K562 (cell line): ENCODE measurements around the gene NEK2. TPM values are rescaled to one million over a fixed set of nuclear protein-coding genes. Genes with fewer than 3 reads are reported as not detected.

Experiments used
- CAMTA2 ChIP-seq: fragments of 250-450 bp; sonication (Bioruptor Pico); conservative IDR thresholded peaks from 2 replicates; pipeline ENCODE4 v1.5.1; 2022
- CBFA2T2 ChIP-seq: fragments of 450-650 bp; conservative IDR thresholded peaks from 2 replicates; pipeline ENCODE4 v1.6.1; 2017; ENCODE audit warnings: mild to moderate bottlenecking
- E2F6 ChIP-seq, 2 experiments: IDR thresholded peaks; 2 replicates each; pipeline ENCODE4 v1.6.1; 2011; ENCODE audit warnings: borderline replicate concordance in 1 of 2, control low read depth in 1 of 2, low read depth in 1 of 2, low read length in 1 of 2, mild to moderate bottlenecking in 1 of 2, mixed read lengths in 1 of 2, moderate library complexity in 1 of 2; ENCODE audit not compliant: insufficient read depth in 1 of 2, insufficient read length in 1 of 2, poor library complexity in 1 of 2, severe bottlenecking in 1 of 2; ENCODE audit errors: extremely low read depth in 1 of 2
- ERF ChIP-seq: fragments of 450-650 bp; formaldehyde crosslinking; IDR thresholded peaks from 2 replicates; pipeline ENCODE4 v1.4.0; 2020; ENCODE audit warnings: mild to moderate bottlenecking, mixed read lengths
- FOXA3 ChIP-seq, 2 experiments: fragments of 450-650 bp in 1 of 2; sonication (generic) in 1 of 2; formaldehyde crosslinking; IDR thresholded peaks in 1 of 2; conservative IDR thresholded peaks in 1 of 2; 2 replicates each; pipeline versions ENCODE4 v1.4.0 to v1.8.0; 2020 to 2022; ENCODE audit warnings: mild to moderate bottlenecking in 2 of 2, missing genetic modification reagents in 1 of 2
- HBP1 ChIP-seq: fragments of 450-650 bp; formaldehyde crosslinking; IDR thresholded peaks from 2 replicates; pipeline ENCODE4 v1.4.0; 2022; ENCODE audit warnings: missing genetic modification characterization
- L3MBTL2 ChIP-seq: fragments of 450-650 bp; IDR thresholded peaks from 2 replicates; pipeline ENCODE4 v1.6.1; 2016; ENCODE audit warnings: mild to moderate bottlenecking, moderate library complexity
- NCOA4 ChIP-seq: fragments of 450-650 bp; IDR thresholded peaks from 2 replicates; pipeline ENCODE4 v1.6.1; 2018; ENCODE audit warnings: mild to moderate bottlenecking; ENCODE audit not compliant: partially characterized antibody
- NFIC ChIP-seq: fragments of 450-650 bp; IDR thresholded peaks from 2 replicates; pipeline ENCODE4 v1.6.1; 2017; ENCODE audit warnings: mild to moderate bottlenecking, inconsistent platforms
- POLR2G ChIP-seq: fragments of 200-400 bp; formaldehyde crosslinking; IDR thresholded peaks from 2 replicates; pipeline ENCODE4 v1.6.1; 2017; ENCODE audit warnings: low read depth, mild to moderate bottlenecking, antibody characterized with exemption, low read length, moderate library complexity
- TFAP4 ChIP-seq: sonication (generic); formaldehyde crosslinking; IDR thresholded peaks from 2 replicates; pipeline ENCODE4 v1.8.0; 2022; ENCODE audit warnings: missing genetic modification reagents, mild to moderate bottlenecking, moderate library complexity, borderline replicate concordance
- ZBTB33 ChIP-seq: sonication (generic); formaldehyde crosslinking; IDR thresholded peaks from 2 replicates; pipeline ENCODE4 v1.8.1; 2023; ENCODE audit warnings: mild to moderate bottlenecking, missing genetic modification reagents
- ZNF395 ChIP-seq: fragments of 200-800 bp; sonication (Bioruptor generic); IDR thresholded peaks from 2 replicates; pipeline ENCODE4 v1.6.1; 2017; ENCODE audit warnings: missing genetic modification characterization, missing compliant biosample characterization
- ZNF592 ChIP-seq: fragments of 450-650 bp; IDR thresholded peaks from 2 replicates; pipeline ENCODE4 v1.6.1; 2017; ENCODE audit warnings: antibody characterized with exemption, mild to moderate bottlenecking
- polyA plus RNA-seq, 8 experiments: library from polyadenylated mRNA; depleted of rRNA in 4 of 8; stranded (reverse) in 5 of 8; unstranded in 3 of 8; fragments of >200 nt; fragmentation: Nextera tagmentation in 2 of 8; fragmentation: Illumina TruSeq in 1 of 8; extraction: Ambion mirVana in 2 of 8; extraction: Trizol in 1 of 8; gene quantifications; 2 replicates each; pipeline versions ENCODE4 v1.2.1 to v1.2.3, GENCODE V29; 2011 to 2014; ENCODE audit warnings: inconsistent platforms in 1 of 8, missing spikeins in 1 of 8
- total RNA-seq, 7 experiments: library from RNA; depleted of rRNA in 6 of 7; stranded (reverse); fragments of >200 nt in 6 of 7; fragmentation: Illumina TruSeq in 2 of 7; extraction: Trizol in 2 of 7; gene quantifications; 2 replicates each; pipeline versions ENCODE4 v1.2.1 to v1.2.3, GENCODE V29; 2011 to 2021; ENCODE audit warnings: low replicate concordance in 1 of 7

NEK2 gene
- total and polyA plus RNA-seq, 9 of the 15 experiments (the other 6 are each of a cell fraction or from before 2014, with no cell fraction given) = 30.0 to 74.7 (median 66.4) TPM

GRCh38 chr1:211632808-211633523 is 42.5 kb downstream of the NEK2 start (continued):
- TF ChIP-seq ZNF592 = 0 out of 2 replicates have a peak, but pooled peaks have one; percentile 42
- 0 out of 2 replicates have a peak, but pooled peaks have one; percentile 12 for TF ChIP-seq NFIC
- no peak for TF ChIP-seq CAMTA2
- peak; percentile 50; the same call in 1 of the 2 replicates for TF ChIP-seq TFAP4 (CRISPR knock-in tag)
- peak in 1 of 2 experiments; percentile 22 for TF ChIP-seq E2F6 (IDR thresholded peaks at IDR 0.05; ENCODE audit: borderline replicate concordance in 1 of 2, extremely low read depth in 1 of 2, insufficient read depth in 1 of 2, insufficient read length in 1 of 2, low read depth in 1 of 2, low read length in 1 of 2, poor library complexity in 1 of 2, severe bottlenecking in 1 of 2)
- no peak for TF ChIP-seq NCOA4
- 0 out of 2 replicates have a peak, but pooled peaks have one; percentile 31 for TF ChIP-seq ZNF395 (CRISPR knock-in tag)
- no peak for TF ChIP-seq HBP1 (CRISPR knock-in tag)
- TF ChIP-seq FOXA3 (CRISPR knock-in tag; conservative IDR thresholded peaks at IDR 0.05 in 1 of 2, IDR thresholded peaks at IDR 0.05 in 1 of 2) = no peak
- no peak for TF ChIP-seq POLR2G
- 0 out of 2 replicates have a peak, but pooled peaks have one; percentile 12 for TF ChIP-seq ERF (CRISPR knock-in tag)
- TF ChIP-seq ZBTB33 (CRISPR knock-in tag) = 0 out of 2 replicates have a peak, but pooled peaks have one; percentile 21
- TF ChIP-seq CBFA2T2 = 0 out of 2 replicates have a peak, but pooled peaks have one; percentile 2
- TF ChIP-seq L3MBTL2 = 0 out of 2 replicates have a peak, but pooled peaks have one; percentile 18
